Measurements from ENCODE around the gene AKTIP.

The AKTIP gene

GRCh38 chr16:53504665-53505064 is 1.7 kb upstream of the AKTIP start:
- POLR2A ChIA-PET: interaction anchor here (1.8 kb wide), 1 partner anchor 70 kb away, joined by 7 read pairs; the partner anchor contains the start of gene RBL2
- CTCF ChIA-PET: interaction anchor here (0.6 kb wide), 1 partner anchor 248 kb away, joined by 3 read pairs; no protein-coding TSS in a partner anchor

GRCh38 chr16:53503991-53504663 is 1.1 kb upstream of the AKTIP start:
- no peak for TF ChIP-seq ZNF384 (IDR thresholded peaks at IDR 0.05)
- no peak for TF ChIP-seq HDGF (IDR thresholded peaks at IDR 0.05; ENCODE audit: borderline replicate concordance)
- no peak for TF ChIP-seq CTBP1 (IDR thresholded peaks at IDR 0.05; ENCODE audit: borderline replicate concordance)
- no peak for TF ChIP-seq BHLHE40 (IDR thresholded peaks at IDR 0.05; ENCODE audit: borderline replicate concordance)
- TF ChIP-seq ARNT (IDR thresholded peaks at IDR 0.05): no peak
- TF ChIP-seq FOXA1 (IDR thresholded peaks at IDR 0.05): no peak
- no peak for TF ChIP-seq PKNOX1 (IDR thresholded peaks at IDR 0.05)
- TF ChIP-seq NFRKB (IDR thresholded peaks at IDR 0.05): no peak
- TF ChIP-seq FOXM1 (IDR thresholded peaks at IDR 0.05; ENCODE audit: borderline replicate concordance): no peak
- no peak for TF ChIP-seq L3MBTL2 (conservative IDR thresholded peaks at IDR 0.05)
- TF ChIP-seq SP1 (IDR thresholded peaks at IDR 0.05): no peak
- TF ChIP-seq LEF1 (IDR thresholded peaks at IDR 0.05; ENCODE audit: borderline replicate concordance): no peak
- no peak for TF ChIP-seq FOXK2 (IDR thresholded peaks at IDR 0.05)
- TF ChIP-seq SUZ12 (IDR thresholded peaks at IDR 0.05): no peak
- no peak for TF ChIP-seq ELF4 (IDR thresholded peaks at IDR 0.05)
- TF ChIP-seq TARDBP (IDR thresholded peaks at IDR 0.05): no peak
- CTCF ChIA-PET: interaction anchor here (0.6 kb wide), 1 partner anchor 248 kb away, joined by 3 read pairs; no protein-coding TSS in a partner anchor
- no peak for DNase-seq (ENCODE audit: extremely low spot score)
- POLR2A ChIA-PET: interaction anchor here (0.8 to 1.8 kb wide), 5 partner anchors 11 to 70 kb away, joined by 3 to 7 read pairs (median 4); partner anchors contain the start of gene RBL2

More at GRCh38 chr16:53504665-53505064, 1.7 kb upstream of the AKTIP start:
- TF ChIP-seq BHLHE40 (IDR thresholded peaks at IDR 0.05; ENCODE audit: borderline replicate concordance): no peak
- TF ChIP-seq CTBP1 (IDR thresholded peaks at IDR 0.05; ENCODE audit: borderline replicate concordance): no peak
- no peak for TF ChIP-seq NFRKB (IDR thresholded peaks at IDR 0.05)
- TF ChIP-seq L3MBTL2 (conservative IDR thresholded peaks at IDR 0.05): no peak
- no peak for TF ChIP-seq FOXA1 (IDR thresholded peaks at IDR 0.05)
- TF ChIP-seq ZNF384 (IDR thresholded peaks at IDR 0.05): no peak
- no peak for TF ChIP-seq ARNT (IDR thresholded peaks at IDR 0.05)
- TF ChIP-seq LEF1 (IDR thresholded peaks at IDR 0.05; ENCODE audit: borderline replicate concordance): no peak
- no peak for TF ChIP-seq FOXM1 (IDR thresholded peaks at IDR 0.05; ENCODE audit: borderline replicate concordance)
- no peak for TF ChIP-seq FOXK2 (IDR thresholded peaks at IDR 0.05)
- no peak for TF ChIP-seq ELF4 (IDR thresholded peaks at IDR 0.05)
- no peak for TF ChIP-seq SP1 (IDR thresholded peaks at IDR 0.05)
- no peak for TF ChIP-seq TARDBP (IDR thresholded peaks at IDR 0.05)
- no peak for TF ChIP-seq PKNOX1 (IDR thresholded peaks at IDR 0.05)
- TF ChIP-seq SUZ12 (IDR thresholded peaks at IDR 0.05): no peak
- no peak for TF ChIP-seq HDGF (IDR thresholded peaks at IDR 0.05; ENCODE audit: borderline replicate concordance)
- DNase-seq (ENCODE audit: extremely low spot score): no peak

- ChIA-PET CTCF (no interaction called here), POLR2A (interaction anchor here (0.8 to 1.8 kb wide), 5 partner anchors 10 to 69 kb away, joined by 3 to 7 read pairs (median 4); partner anchors contain the start of gene RBL2)
- TF ChIP-seq CTBP1 (IDR thresholded peaks at IDR 0.05; ENCODE audit: borderline replicate concordance) (no peak), HDGF (IDR thresholded peaks at IDR 0.05; ENCODE audit: borderline replicate concordance) (peak; percentile 84), PKNOX1 (IDR thresholded peaks at IDR 0.05) (peak; percentile 100), L3MBTL2 (conservative IDR thresholded peaks at IDR 0.05) (peak; percentile 60)
- DNase-seq (ENCODE audit: extremely low spot score): peak; percentile 98
Observed at GRCh38 chr16:53503270-53503923, 388 bp upstream of the AKTIP start.

DNA sequence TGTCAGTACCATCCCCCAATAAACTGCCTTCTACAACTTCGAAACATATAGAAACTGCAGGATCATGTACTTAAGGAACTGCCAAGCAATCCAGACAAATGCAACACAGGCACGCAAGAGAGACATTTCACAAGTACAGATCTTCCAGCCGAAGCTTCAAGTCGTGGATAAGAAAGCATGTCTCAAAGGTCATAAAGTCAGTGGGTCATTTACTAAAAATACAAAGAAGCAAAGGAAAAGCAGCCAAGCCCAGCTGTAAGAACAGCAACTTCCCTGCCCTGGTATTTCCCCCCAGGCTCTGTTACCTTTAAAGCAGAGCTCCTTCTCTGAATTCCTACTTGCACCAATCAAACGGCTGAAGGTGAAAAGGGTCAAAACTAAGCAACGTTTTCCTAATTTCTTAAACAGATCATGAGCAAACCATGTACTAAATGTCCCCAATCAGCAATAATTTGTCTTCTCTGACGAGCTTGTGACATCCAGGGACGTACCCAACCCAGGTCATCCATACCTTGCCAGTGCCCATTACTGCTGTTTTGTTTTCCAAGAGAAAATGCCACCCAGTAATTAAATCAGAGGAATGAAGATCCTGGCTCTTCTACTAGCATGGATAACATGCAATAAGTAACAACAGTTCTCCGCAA is 1.7 kb downstream of the AKTIP start:
- TF ChIP-seq SUZ12 (IDR thresholded peaks at IDR 0.05) (no peak), ZNF384 (IDR thresholded peaks at IDR 0.05) (no peak), PKNOX1 (IDR thresholded peaks at IDR 0.05) (no peak), ARNT (IDR thresholded peaks at IDR 0.05) (no peak), ELF4 (IDR thresholded peaks at IDR 0.05) (no peak), FOXK2 (IDR thresholded peaks at IDR 0.05) (no peak), TARDBP (IDR thresholded peaks at IDR 0.05) (no peak), L3MBTL2 (conservative IDR thresholded peaks at IDR 0.05) (no peak), FOXA1 (IDR thresholded peaks at IDR 0.05) (no peak), FOXM1 (IDR thresholded peaks at IDR 0.05; ENCODE audit: borderline replicate concordance) (no peak), BHLHE40 (IDR thresholded peaks at IDR 0.05; ENCODE audit: borderline replicate concordance) (no peak)
- DNase-seq (ENCODE audit: extremely low spot score): no peak
- CTCF ChIA-PET: no interaction called here
- POLR2A ChIA-PET: no interaction called here

DNA sequence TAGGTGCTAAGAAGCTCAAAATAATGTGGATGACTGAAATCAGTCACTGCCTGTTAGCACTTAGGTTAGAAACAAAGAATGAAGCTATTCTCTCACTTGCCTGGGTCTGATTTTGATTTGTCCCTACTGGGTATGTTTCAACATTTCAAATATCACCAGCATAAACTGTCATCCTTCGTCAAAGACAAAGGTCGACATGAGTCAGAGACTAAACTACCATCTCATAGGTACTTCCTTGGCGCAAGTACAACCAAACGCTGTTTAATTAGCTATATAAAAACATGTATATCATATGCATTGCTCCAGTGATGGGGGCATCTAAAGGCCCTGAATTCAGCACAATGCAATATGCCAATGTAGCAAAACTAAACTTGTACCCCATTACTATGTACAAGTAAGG is 4.0 kb downstream of the AKTIP start:
- DNase-seq (ENCODE audit: extremely low spot score): no peak
- ChIA-PET CTCF (no interaction called here), POLR2A (no interaction called here)
- TF ChIP-seq SP1 (IDR thresholded peaks at IDR 0.05) (no peak), L3MBTL2 (conservative IDR thresholded peaks at IDR 0.05) (no peak), ZNF384 (IDR thresholded peaks at IDR 0.05) (no peak), HDGF (IDR thresholded peaks at IDR 0.05; ENCODE audit: borderline replicate concordance) (no peak), LEF1 (IDR thresholded peaks at IDR 0.05; ENCODE audit: borderline replicate concordance) (no peak), NFRKB (IDR thresholded peaks at IDR 0.05) (no peak), BHLHE40 (IDR thresholded peaks at IDR 0.05; ENCODE audit: borderline replicate concordance) (no peak), TARDBP (IDR thresholded peaks at IDR 0.05) (no peak)

Data from HEK293T (cell line).